ENCODE data around the gene MPI.

- TF ChIP-seq SP1 (IDR thresholded peaks at IDR 0.05) = no peak
- TF ChIP-seq TARDBP (IDR thresholded peaks at IDR 0.05) = no peak
- TF ChIP-seq SUZ12 (IDR thresholded peaks at IDR 0.05) = no peak
- TF ChIP-seq FOXM1 (IDR thresholded peaks at IDR 0.05; ENCODE audit: borderline replicate concordance) = no peak
- no peak for TF ChIP-seq CTBP1 (IDR thresholded peaks at IDR 0.05; ENCODE audit: borderline replicate concordance)
- no peak for TF ChIP-seq LEF1 (IDR thresholded peaks at IDR 0.05; ENCODE audit: borderline replicate concordance)
- no peak for TF ChIP-seq ZNF384 (IDR thresholded peaks at IDR 0.05)
- no peak for TF ChIP-seq L3MBTL2 (conservative IDR thresholded peaks at IDR 0.05)
- TF ChIP-seq FOXA1 (IDR thresholded peaks at IDR 0.05) = no peak
- TF ChIP-seq BHLHE40 (IDR thresholded peaks at IDR 0.05; ENCODE audit: borderline replicate concordance) = no peak
These were observed 23.8 kb upstream of the MPI start for GRCh38 chr15:74866090-74866489.

All from HEK293T (cell line).